GM21447 (cell line): ENCODE measurements around the gene LRRC43.

Experiments used
- ATAC-seq: cut with Tn5 transposase; IDR thresholded peaks from one replicate; pipeline ENCODE4 v1.9.1; 2021; ENCODE audit not compliant: unreplicated experiment

The LRRC43 gene

GRCh38 chr12:122215771-122216170 is 32.8 kb downstream of the LRRC43 start:
- no peak for ATAC-seq

GRCh38 chr12:122216445-122216844 is 33.5 kb downstream of the LRRC43 start:
- no peak for ATAC-seq

- peak; percentile 92 for ATAC-seq
These were observed 42.9 kb downstream of the LRRC43 start, which contains the start of gene DIABLO for GRCh38 chr12:122225683-122226365. TSS of gene DIABLO (minus strand) at chr12:122226052. CDS start at chr12:122226014, 38 bp downstream.

GRCh38 chr12:122226366-122227125 is 43.6 kb downstream of the LRRC43 start:
- no peak for ATAC-seq

- no peak for ATAC-seq
These were observed 44.4 kb downstream of the LRRC43 start for GRCh38 chr12:122227341-122227740.

- ATAC-seq = no peak
These were observed 45.2 kb downstream of the LRRC43 start for GRCh38 chr12:122228092-122228491.

- no peak for ATAC-seq
These were observed 47.9 kb downstream of the LRRC43 start for GRCh38 chr12:122230798-122231197.

GRCh38 chr12:122232691-122233090 is 49.8 kb downstream of the LRRC43 start:
- ATAC-seq = no peak

- ATAC-seq = no peak
These were observed 52.8 kb downstream of the LRRC43 start for GRCh38 chr12:122235741-122236140.

- no peak for ATAC-seq
These were observed 55.9 kb downstream of the LRRC43 start for GRCh38 chr12:122238861-122239260.

GRCh38 chr12:122243965-122244364 is 61.0 kb downstream of the LRRC43 start:
- no peak for ATAC-seq

- ATAC-seq = no peak
These were observed 61.8 kb downstream of the LRRC43 start for GRCh38 chr12:122244565-122245371.

- ATAC-seq = no peak
These were observed 62.6 kb downstream of the LRRC43 start for GRCh38 chr12:122245553-122245952.

- ATAC-seq = no peak
These were observed 67.1 kb downstream of the LRRC43 start for GRCh38 chr12:122250047-122250446.

GRCh38 chr12:122250536-122250935 is 67.6 kb downstream of the LRRC43 start:
- no peak for ATAC-seq
